ENCODE measurements around the gene ZNF804B.

ZNF804B gene

GRCh38 chr7:89316584-89317251 is 557.2 kb downstream of the ZNF804B start:
- DNase-seq = no peak

- DNase-seq = no peak
These were observed 572.5 kb downstream of the ZNF804B start for GRCh38 chr7:89332026-89332425.

- DNase-seq = no peak
These were observed 575.3 kb downstream of the ZNF804B start for GRCh38 chr7:89334797-89335196.

GRCh38 chr7:89335490-89335889 is 576.0 kb downstream of the ZNF804B start:
- DNase-seq = no peak

- no peak for DNase-seq
These were observed 576.6 kb downstream of the ZNF804B start for GRCh38 chr7:89336121-89336520.

- no peak for DNase-seq
These were observed 580.2 kb downstream of the ZNF804B start for GRCh38 chr7:89339748-89340147.

GRCh38 chr7:89357121-89357520 is 597.6 kb downstream of the ZNF804B start:
- DNase-seq = no peak

- no peak for DNase-seq
These were observed 617.7 kb downstream of the ZNF804B start for GRCh38 chr7:89377219-89377618.

- no peak for DNase-seq
These were observed 625.9 kb downstream of the ZNF804B start for GRCh38 chr7:89385411-89385810.

Data from CD4-positive, alpha-beta T cell treated with Interleukin-10 for 1 hour (primary cell).